ENCODE data around the gene TTYH3. TPM values are rescaled to one million over a fixed set of nuclear protein-coding genes. Genes with fewer than 3 reads are reported as not detected.

Gene TTYH3
- total and polyA plus RNA-seq, 10 donors = 11.9 to 158 (median 72.8) TPM

- no peak for TF ChIP-seq CTCF (IDR thresholded peaks at IDR 0.05 in 8 of 11, conservative IDR thresholded peaks at IDR 0.05 in 3 of 11)
- TF ChIP-seq POLR2A (IDR thresholded peaks at IDR 0.05) = no peak
- no peak for TF ChIP-seq POLR2AphosphoS5 (IDR thresholded peaks at IDR 0.05)
- Histone ChIP-seq H3K4me1 (peaks cover 16 to 56% (median 41%) of the 10 kb centered on the region in 6 donors), H3K9me3 (no peaks in the 10 kb centered on the region), H3K27ac (peak overlapping the region in 2 of 8 donors; percentile 11 to 26), H3K4me3 (no peak overlapping the region), H3K27me3 (replicated peaks in 1 of 7) (no peaks in the 10 kb centered on the region), H3K36me3 (no peaks in the 10 kb centered on the region)
- intact Hi-C loops (cut with DNase I; ENCODE audit: low total_unique reads) = no loop called here
- 74 to 86% (median 78%) methylated on average over 8 to 9 of the region's 9 CpGs for WGBS, 5 donors
- DNase-seq = no peak
Observed at GRCh38 chr7:2627258-2628129, 4.3 kb upstream of the TTYH3 start.

- Histone ChIP-seq H3K27me3 (replicated peaks in 1 of 7) (no peaks in the 10 kb centered on the region), H3K4me1 (peaks cover 17 to 56% (median 39%) of the 10 kb centered on the region in 6 donors), H3K9me3 (no peaks in the 10 kb centered on the region), H3K27ac (no peak overlapping the region), H3K36me3 (no peaks in the 10 kb centered on the region), H3K4me3 (no peak overlapping the region)
- 83 to 94% (median 86%) methylated on average over 9 to 12 of the region's 12 CpGs for WGBS, 5 donors
- no peak for DNase-seq
- TF ChIP-seq POLR2AphosphoS5 (IDR thresholded peaks at IDR 0.05) (no peak), POLR2A (IDR thresholded peaks at IDR 0.05) (no peak), CTCF (IDR thresholded peaks at IDR 0.05 in 8 of 11, conservative IDR thresholded peaks at IDR 0.05 in 3 of 11) (no peak)
- intact Hi-C loops (cut with DNase I; ENCODE audit: low total_unique reads) = no loop called here
Observed at GRCh38 chr7:2628130-2628482, 3.7 kb upstream of the TTYH3 start.

GRCh38 chr7:2628891-2629290 is 2.9 kb upstream of the TTYH3 start:
- H3K4me1 ChIP-seq = peaks cover 13 to 56% (median 39%) of the 10 kb centered on the region in 6 donors
- no peaks in the 10 kb centered on the region for H3K27me3 ChIP-seq (replicated peaks in 1 of 7)
- H3K27ac ChIP-seq = no peak overlapping the region
- no peak for TF ChIP-seq POLR2AphosphoS5 (IDR thresholded peaks at IDR 0.05)
- no peak for TF ChIP-seq CTCF (IDR thresholded peaks at IDR 0.05 in 8 of 11, conservative IDR thresholded peaks at IDR 0.05 in 3 of 11)
- no peak for TF ChIP-seq POLR2A (IDR thresholded peaks at IDR 0.05)
- H3K9me3 ChIP-seq = no peaks in the 10 kb centered on the region
- no peak overlapping the region for H3K4me3 ChIP-seq
- intact Hi-C loops (cut with DNase I; ENCODE audit: low total_unique reads) = no loop called here
- WGBS, 5 donors = 90 to 97% (median 94%) methylated on average over 7 of the region's 7 CpGs
- H3K36me3 ChIP-seq = no peaks in the 10 kb centered on the region
- DNase-seq = no peak

All from spleen (tissue), 11 donors.